ENCODE measurements around the gene ZC3H12C. TPM values are rescaled to one million over a fixed set of nuclear protein-coding genes. Genes with fewer than 3 reads are reported as not detected.
A peak's percentile ranks its signal among the peaks of the same experiment; 100 is the strongest.

Gene ZC3H12C
- total and polyA plus RNA-seq, 2 of the 13 experiments (the other 11 are each of a cell fraction or from before 2014, with no cell fraction given), result 2.4 to 5.7 TPM

DNA sequence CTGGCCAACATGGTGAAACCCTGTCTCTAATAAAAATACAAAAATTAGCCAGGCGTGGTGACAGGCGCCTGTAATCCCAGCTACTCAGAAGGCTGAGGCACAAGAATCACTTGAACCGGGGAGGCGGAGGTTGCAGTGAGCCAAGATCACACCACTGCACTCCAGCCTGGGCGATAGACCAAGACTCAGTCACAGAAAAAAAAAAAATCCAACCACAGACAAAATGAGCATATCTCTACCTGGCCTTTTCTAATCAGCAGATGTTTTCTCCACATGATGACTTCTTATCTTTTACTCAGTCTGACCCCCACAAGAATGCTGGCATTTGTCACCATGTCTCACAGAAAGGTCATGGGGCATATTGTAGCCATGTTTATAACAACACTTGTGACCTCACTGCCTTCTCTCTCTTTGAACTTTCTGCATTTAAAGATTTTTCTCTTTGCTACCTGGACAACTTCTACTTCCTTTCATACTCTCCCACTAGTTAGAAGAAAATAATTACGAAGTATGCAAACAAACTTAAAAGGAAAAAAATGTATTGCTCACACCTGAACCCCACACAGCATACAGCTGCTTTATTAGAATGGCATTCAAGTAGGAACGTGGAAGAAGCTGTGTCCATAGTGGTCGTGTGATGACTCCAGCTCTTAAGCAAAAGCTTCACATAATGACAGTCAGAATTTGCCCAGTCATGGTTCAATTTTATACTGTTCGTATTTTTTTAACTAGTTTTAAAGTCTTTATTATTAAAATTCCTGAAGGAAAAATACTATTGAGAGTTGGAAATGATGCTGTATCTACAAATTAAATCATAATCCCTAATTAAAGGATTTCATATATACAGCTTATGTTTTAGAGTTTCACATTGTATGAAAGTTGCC is 65.4 kb downstream of the ZC3H12C start:
- CTCF ChIA-PET (ENCODE audit: low intra/inter-chr PET ratio, low total read pairs), result no interaction called here
- Histone ChIP-seq H3K4me2 (ENCODE audit: low read depth, low read length) (no peak overlapping the region), H4K20me1 (ENCODE audit: insufficient read depth, low read length) (no peaks in the 10 kb centered on the region), H3K9ac (ENCODE audit: insufficient read depth, low read depth, low read length) (no peak overlapping the region), H3K36me3 (replicated peaks in 1 of 2; ENCODE audit: control insufficient read depth in 1 of 2, insufficient read depth in 2 of 2, low read length in 2 of 2) (peaks cover 0 to 16% of the 10 kb centered on the region in 2 experiments; a peak in 3 of 5 replicates), H3K27me3 (ENCODE audit: control insufficient read depth in 1 of 2, insufficient read depth in 2 of 2, low read length in 2 of 2) (no peaks in the 10 kb centered on the region), H3K4me3 (replicated peaks in 1 of 3; ENCODE audit: insufficient read depth in 1 of 3, low read depth in 2 of 3, low read length in 3 of 3) (no peak overlapping the region), H3K27ac (ENCODE audit: extremely low read length, insufficient read depth, low read length) (no peak overlapping the region), H3K79me2 (ENCODE audit: insufficient read depth, low read length) (no peaks in the 10 kb centered on the region), H2AFZ (ENCODE audit: low read length) (no peak overlapping the region), H3K4me1 (ENCODE audit: insufficient read depth, low read length) (no peaks in the 10 kb centered on the region), H3K9me3 (ENCODE audit: low read length) (no peaks in the 10 kb centered on the region)
- TF ChIP-seq NFE2L2 (IDR thresholded peaks at IDR 0.05; ENCODE audit: low read length), result peak; percentile 67; the same call in 1 of the 2 replicates
- TF ChIP-seq CBX1 (IDR thresholded peaks at IDR 0.05; ENCODE audit: low read depth), result no peak
- no peak for TF ChIP-seq ERF (CRISPR knock-in tag; IDR thresholded peaks at IDR 0.05)
- TF ChIP-seq ZNF496 (CRISPR knock-in tag; IDR thresholded peaks at IDR 0.05; ENCODE audit: insufficient replicate concordance), result no peak
- DNase-seq (ENCODE audit: low spot score) (no peak), FAIRE-seq (no peak), ATAC-seq (no peak)
- intact Hi-C loops (cut with micrococcal nuclease; ENCODE audit: unreplicated experiment), result no loop called here
- BruUV-seq (replicated peaks), result no TSS peak
- 98% methylated on average over 9 of the region's 9 CpGs for WGBS (ENCODE audit: low lambda C conversion rate)
- POLR2A ChIA-PET, result no interaction called here
- in situ Hi-C loops (cut with HindIII; ENCODE audit: extremely low pct_ligation_motif_present, low pct_unique_long_range_greater_than_20kb), result no loop called here

DNA sequence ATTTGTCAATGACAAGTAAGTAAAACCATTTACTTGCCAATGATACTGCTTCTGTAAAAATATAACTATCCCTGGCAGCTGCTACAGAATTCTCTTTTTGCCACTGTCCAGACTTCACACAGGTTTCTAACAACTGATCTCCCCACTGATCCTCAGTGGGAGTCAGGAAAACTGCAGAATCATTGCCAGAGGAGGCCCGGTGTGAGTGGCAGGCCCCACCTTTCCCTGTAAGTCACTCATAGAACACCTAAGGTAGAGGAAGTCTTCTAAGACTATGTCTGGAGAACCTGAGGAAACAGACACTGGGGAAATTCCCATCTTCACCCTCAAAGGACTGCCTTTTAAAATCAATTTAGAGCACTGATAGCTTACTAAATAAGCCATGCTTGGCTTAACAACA is 66.3 kb downstream of the ZC3H12C start:
- ATAC-seq (no peak), DNase-seq (ENCODE audit: low spot score) (no peak), FAIRE-seq (no peak)
- Histone ChIP-seq H3K27me3 (ENCODE audit: control insufficient read depth in 1 of 2, insufficient read depth in 2 of 2, low read length in 2 of 2) (no peaks in the 10 kb centered on the region), H3K9me3 (ENCODE audit: low read length) (no peaks in the 10 kb centered on the region), H3K79me2 (ENCODE audit: insufficient read depth, low read length) (no peaks in the 10 kb centered on the region), H3K4me2 (ENCODE audit: low read depth, low read length) (no peak overlapping the region), H4K20me1 (ENCODE audit: insufficient read depth, low read length) (no peaks in the 10 kb centered on the region), H3K36me3 (replicated peaks in 1 of 2; ENCODE audit: control insufficient read depth in 1 of 2, insufficient read depth in 2 of 2, low read length in 2 of 2) (peaks cover 0 to 16% of the 10 kb centered on the region in 2 experiments; a peak in 3 of 5 replicates), H3K27ac (ENCODE audit: extremely low read length, insufficient read depth, low read length) (no peak overlapping the region), H2AFZ (ENCODE audit: low read length) (no peak overlapping the region), H3K4me3 (replicated peaks in 1 of 3; ENCODE audit: insufficient read depth in 1 of 3, low read depth in 2 of 3, low read length in 3 of 3) (no peak overlapping the region), H3K9ac (ENCODE audit: insufficient read depth, low read depth, low read length) (no peak overlapping the region), H3K4me1 (ENCODE audit: insufficient read depth, low read length) (no peaks in the 10 kb centered on the region)
- BruUV-seq (replicated peaks), result no TSS peak
- CTCF ChIA-PET (ENCODE audit: low intra/inter-chr PET ratio, low total read pairs), result no interaction called here
- in situ Hi-C loops (cut with HindIII; ENCODE audit: extremely low pct_ligation_motif_present, low pct_unique_long_range_greater_than_20kb), result no loop called here
- POLR2A ChIA-PET, result no interaction called here
- WGBS (ENCODE audit: low lambda C conversion rate), result 100% methylated on average over 1 of the region's 1 CpG
- intact Hi-C loops (cut with micrococcal nuclease; ENCODE audit: unreplicated experiment), result no loop called here
- TF ChIP-seq ARHGAP35 (CRISPR knock-in tag; IDR thresholded peaks at IDR 0.05; ENCODE audit: borderline replicate concordance) (no peak), ZC3H4 (CRISPR knock-in tag; IDR thresholded peaks at IDR 0.05; ENCODE audit: borderline replicate concordance) (no peak), ZNF264 (CRISPR knock-in tag; IDR thresholded peaks at IDR 0.05) (no peak), ELF1 (CRISPR knock-in tag; IDR thresholded peaks at IDR 0.05) (no peak)
- TF ChIP-seq, protein P1, sequence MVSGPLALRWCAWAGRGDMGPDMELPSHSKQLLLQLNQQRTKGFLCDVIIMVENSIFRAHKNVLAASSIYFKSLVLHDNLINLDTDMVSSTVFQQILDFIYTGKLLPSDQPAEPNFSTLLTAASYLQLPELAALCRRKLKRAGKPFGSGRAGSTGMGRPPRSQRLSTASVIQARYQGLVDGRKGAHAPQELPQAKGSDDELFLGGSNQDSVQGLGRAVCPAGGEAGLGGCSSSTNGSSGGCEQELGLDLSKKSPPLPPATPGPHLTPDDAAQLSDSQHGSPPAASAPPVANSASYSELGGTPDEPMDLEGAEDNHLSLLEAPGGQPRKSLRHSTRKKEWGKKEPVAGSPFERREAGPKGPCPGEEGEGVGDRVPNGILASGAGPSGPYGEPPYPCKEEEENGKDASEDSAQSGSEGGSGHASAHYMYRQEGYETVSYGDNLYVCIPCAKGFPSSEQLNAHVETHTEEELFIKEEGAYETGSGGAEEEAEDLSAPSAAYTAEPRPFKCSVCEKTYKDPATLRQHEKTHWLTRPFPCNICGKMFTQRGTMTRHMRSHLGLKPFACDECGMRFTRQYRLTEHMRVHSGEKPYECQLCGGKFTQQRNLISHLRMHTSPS (CRISPR knock-in tag; IDR thresholded peaks at IDR 0.05; ENCODE audit: low read depth), result no peak
- TF ChIP-seq, protein P2, sequence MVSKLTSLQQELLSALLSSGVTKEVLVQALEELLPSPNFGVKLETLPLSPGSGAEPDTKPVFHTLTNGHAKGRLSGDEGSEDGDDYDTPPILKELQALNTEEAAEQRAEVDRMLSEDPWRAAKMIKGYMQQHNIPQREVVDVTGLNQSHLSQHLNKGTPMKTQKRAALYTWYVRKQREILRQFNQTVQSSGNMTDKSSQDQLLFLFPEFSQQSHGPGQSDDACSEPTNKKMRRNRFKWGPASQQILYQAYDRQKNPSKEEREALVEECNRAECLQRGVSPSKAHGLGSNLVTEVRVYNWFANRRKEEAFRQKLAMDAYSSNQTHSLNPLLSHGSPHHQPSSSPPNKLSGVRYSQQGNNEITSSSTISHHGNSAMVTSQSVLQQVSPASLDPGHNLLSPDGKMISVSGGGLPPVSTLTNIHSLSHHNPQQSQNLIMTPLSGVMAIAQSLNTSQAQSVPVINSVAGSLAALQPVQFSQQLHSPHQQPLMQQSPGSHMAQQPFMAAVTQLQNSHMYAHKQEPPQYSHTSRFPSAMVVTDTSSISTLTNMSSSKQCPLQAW (CRISPR knock-in tag; IDR thresholded peaks at IDR 0.05), result no peak
- TF ChIP-seq, protein P3, sequence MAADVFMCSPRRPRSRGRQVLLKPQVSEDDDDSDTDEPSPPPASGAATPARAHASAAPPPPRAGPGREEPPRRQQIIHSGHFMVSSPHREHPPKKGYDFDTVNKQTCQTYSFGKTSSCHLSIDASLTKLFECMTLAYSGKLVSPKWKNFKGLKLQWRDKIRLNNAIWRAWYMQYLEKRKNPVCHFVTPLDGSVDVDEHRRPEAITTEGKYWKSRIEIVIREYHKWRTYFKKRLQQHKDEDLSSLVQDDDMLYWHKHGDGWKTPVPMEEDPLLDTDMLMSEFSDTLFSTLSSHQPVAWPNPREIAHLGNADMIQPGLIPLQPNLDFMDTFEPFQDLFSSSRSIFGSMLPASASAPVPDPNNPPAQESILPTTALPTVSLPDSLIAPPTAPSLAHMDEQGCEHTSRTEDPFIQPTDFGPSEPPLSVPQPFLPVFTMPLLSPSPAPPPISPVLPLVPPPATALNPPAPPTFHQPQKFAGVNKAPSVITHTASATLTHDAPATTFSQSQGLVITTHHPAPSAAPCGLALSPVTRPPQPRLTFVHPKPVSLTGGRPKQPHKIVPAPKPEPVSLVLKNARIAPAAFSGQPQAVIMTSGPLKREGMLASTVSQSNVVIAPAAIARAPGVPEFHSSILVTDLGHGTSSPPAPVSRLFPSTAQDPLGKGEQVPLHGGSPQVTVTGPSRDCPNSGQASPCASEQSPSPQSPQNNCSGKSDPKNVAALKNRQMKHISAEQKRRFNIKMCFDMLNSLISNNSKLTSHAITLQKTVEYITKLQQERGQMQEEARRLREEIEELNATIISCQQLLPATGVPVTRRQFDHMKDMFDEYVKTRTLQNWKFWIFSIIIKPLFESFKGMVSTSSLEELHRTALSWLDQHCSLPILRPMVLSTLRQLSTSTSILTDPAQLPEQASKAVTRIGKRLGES (CRISPR knock-in tag; IDR thresholded peaks at IDR 0.05; ENCODE audit: borderline replicate concordance), result no peak
